Dermis microvascular lymphatic vessel endothelial cell (primary cell): Measurements from ENCODE around the gene KRTAP10-3. TPM values are rescaled to one million over a fixed set of nuclear protein-coding genes. Genes with fewer than 3 reads are reported as not detected.

Experiments used
- DNase-seq, 2 donors: peaks; one replicate each; pipeline versions ENCODE4 v3.0.0 to v3.0.0-alpha.2; 2010; ENCODE audit warnings: low read depth in 2 of 2
- total RNA-seq: library from RNA; depleted of rRNA; stranded (reverse); fragments of >200 nt; gene quantifications from 2 replicates; pipeline ENCODE4 v1.2.1, GENCODE V29; 2014

The KRTAP10-3 gene
- total RNA-seq, 1 donor from 2014 or later, result not detected

DNA sequence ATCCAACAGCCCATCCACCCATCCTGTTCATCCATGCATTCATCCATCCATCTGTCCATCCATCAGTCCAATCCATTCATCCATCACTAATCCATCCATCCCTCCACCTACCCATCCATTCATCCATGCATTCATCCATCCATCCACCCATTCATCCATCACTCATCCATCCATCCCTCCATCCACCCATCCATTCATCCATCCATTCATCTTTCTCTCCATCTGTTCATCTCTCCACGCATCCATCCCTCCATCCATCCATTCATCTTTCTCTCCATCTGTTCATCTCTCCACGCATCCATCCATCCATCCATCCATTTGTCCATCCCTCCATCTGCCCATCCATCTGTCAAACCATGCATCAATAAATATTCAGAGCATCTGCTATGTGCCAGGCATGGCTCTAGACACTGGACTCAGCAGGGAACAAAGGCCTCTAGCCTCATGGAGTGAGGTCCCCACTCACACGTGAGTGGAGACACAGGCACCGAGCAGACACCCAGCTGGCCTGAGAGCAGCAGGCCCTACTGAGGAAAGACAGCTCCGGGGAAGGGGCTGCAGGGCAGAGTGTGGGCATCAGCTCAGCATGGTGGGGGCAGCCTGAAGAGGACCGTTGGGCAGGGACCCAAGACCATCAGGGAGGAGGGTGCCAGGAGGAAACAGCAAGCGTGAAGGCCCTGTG, 28.2 kb downstream of the KRTAP10-3 start:
- DNase-seq, result no peak

DNA sequence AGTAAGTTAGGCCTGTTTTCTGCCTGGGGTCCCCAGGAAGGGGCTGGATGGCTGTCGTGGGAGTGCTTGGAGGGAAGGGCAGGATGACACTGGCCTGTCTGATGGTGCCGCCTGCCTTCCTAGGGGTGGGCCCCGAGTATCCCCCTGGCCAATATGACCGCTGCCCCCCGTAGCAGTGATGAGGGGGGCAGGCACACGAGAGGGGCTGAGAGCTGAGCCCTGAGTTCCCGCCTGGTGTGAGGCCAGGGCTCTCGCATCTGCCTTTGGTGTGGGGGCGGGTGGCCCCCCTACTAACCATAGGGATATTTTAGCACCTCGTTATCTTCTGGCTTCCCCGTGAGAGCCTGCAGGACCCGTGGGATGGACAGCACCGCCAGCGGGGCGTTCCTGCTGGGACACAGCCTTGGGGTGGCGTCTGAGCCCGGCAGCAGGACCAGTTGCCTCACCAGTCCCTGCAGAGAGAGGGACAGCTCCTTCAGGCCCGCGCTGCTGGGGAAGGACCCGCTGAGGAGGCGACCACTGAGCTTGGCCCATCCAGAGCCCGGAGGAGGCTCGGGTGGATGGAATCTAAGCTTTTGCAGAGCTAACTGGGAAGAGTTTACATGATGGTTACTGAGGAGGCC, 29.0 kb downstream of the KRTAP10-3 start:
- DNase-seq, result no peak

DNA sequence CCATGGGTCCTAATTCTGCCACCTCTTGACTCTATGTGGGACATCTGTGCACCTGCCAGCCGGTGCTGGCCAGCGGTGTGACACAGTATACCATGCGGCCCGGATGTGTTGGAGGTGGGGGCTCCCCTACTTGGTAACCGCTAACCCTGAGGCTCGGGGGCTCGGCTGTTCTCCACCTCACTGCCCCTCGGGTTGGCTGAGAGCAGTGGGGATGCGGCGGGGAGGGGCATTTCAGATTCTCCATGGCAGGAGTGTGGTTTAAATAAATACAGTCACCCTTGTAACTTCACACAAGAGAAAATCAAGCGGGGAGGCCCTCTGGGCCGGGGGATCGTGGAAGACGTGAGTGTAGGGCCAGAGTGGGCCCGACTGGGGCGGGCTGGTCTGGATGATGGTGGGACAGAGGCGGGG, 29.6 kb downstream of the KRTAP10-3 start:
- DNase-seq, result no peak

DNA sequence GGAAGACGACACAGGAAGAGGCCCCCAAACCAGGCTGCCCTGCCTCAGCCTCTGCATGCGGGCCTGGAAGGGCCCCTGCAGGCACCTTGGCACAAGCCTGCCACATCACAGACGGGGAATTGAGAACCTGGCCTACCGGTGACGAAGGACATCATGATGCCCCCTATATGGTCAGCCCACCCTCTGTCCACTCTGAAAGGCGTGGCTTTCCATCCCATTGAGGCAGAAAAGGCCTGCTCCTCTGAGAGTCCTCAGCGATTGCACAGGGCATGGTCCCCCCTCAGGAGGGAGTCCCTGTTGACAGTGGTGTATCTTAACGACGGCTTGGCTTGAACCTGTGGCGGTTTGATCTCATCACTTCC, 30.0 kb downstream of the KRTAP10-3 start:
- no peak for DNase-seq

DNA sequence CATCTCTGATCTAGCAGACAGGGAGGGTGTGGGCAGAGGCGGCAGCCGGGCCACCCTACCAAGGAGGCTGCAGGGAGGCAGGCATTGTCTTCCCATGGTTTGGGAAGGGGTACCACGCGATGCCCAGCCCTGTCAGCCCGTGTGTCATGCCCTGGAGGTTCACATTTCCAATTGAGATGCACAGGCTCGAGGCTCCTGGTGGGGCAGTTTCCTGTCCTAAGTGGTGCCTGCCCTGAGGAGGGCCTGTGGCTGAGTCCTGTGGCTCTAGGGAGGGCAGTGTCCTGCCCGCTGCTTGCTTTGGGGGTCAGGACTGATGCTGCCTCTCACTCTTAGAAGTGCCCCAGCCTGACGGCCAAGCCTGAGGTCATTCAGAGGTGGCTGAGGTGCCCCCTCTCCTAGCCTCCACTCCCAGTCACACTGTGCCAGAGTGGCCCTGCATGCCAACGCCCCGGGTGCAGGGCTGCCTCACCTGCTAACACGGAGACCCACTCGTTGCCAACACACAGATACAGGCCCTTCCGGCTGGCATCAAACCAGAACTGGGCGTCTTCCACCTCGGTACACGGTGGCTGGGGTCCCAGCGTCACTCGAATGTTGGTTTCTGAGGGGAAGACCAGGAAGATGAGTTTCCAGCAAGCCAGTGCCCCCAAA, 30.5 kb downstream of the KRTAP10-3 start:
- no peak for DNase-seq

DNA sequence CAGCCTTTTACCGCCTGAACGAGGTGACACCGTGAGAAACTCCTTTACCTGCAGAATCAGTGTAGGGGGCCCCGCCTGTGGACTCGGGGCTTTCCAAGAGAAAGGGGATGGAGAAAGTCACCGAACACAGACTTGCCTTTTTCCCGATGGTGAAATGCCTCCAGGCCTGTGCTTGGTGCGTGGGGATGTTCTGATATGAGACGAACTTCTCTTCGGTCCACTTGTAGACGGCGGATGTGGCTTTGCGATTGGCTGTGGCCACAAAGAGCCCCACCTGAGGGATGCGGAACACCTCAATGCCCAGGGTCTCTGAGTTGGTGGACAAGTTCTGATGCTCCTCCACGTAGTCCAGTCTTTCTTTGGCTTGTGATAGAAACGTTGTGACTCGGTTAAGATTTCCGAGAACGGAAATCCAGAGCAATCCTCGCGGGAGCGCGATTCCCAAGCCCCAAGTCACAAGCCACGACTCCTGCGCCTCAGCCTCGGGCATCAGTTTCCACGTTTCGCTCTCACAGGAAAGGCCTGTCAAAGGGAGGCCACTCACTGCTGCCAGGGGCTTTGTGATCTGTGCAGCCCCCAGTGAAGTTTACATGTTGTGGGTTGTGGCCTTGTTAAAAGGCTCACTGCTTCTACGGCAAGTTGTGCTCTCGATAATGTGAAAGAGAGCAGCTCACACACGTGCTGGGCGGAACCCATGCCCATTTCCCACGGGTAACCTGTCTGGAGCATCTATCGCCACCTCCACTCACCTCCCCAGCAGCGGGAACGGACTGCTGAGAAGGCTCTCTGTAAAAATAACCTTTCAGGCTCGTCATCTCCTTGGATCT, 31.2 kb downstream of the KRTAP10-3 start:
- no peak for DNase-seq

DNA sequence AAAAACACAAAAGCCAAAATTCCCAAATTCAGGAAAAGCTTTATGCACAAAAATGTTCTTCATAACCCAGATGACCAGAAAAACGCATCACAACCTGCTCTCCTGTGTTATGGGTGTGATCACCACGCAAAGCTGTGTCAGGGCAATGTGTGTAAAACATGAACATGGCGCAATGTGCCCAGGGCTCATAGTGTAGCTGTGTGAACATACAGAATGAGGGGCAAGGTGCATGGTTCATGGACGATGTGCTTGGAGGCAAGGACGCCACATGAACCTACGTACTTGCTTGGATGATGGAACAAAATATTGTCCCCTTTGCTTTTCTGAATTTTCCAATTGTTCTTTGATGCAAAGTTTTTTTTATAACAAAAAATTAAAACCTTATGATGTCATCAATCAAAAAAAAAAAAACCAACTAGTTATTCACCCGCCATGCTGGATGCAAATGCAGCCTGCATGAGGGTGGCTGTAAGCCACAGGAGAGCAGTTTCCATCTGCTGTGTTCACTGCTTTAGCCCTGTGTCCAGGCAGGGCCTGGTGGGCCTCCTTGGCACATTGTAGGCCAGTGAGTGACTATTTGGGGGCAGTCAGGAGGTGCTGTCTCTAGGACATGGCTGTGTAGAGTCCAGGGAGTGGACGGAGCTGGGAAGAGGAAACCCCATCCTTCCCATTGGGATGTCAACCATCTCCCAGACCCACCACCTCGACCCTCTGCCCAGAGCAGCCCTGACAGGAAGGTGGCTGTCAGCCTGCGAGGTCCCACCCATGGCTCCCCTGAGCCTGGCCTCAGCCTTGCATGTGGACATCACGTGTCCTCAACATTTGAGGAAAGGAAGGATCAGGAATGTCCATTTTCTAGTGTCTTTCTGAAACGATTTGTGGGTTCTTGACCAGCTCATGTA, 32.2 kb downstream of the KRTAP10-3 start:
- no peak for DNase-seq

DNA sequence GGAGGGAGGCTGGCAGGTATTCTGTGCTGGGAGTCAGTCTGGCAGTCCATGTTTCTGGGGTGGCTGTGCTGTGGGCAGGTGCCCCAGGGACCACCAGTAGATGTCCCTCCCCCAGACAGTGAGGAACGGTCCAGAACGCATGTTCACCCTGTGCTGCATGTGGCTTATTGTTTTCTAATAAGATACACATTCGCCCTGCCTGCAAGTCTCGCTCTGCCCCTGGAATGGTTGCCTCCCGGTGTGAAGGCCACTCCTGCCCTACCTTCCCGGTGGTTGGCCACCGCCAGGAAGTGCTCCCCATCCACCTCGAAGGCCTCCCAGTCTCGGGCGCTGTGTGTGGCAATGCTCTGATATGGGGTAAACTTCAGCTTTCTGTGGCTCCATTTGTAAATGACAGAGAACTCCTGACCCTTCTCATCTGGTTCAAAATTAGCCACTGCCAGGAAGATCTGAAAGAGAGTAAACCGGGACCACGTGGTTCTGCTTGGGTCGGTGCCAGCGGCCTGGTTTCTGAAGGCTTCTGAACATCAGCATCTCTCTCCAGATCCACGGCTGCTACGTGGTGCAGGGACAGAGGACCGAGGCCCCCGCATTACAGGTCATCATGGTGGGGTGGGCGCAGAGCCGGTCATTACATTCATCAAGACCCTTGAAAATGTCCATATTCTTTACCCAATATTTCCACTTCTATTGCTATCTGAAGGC, 33.1 kb downstream of the KRTAP10-3 start:
- DNase-seq, result no peak

DNA sequence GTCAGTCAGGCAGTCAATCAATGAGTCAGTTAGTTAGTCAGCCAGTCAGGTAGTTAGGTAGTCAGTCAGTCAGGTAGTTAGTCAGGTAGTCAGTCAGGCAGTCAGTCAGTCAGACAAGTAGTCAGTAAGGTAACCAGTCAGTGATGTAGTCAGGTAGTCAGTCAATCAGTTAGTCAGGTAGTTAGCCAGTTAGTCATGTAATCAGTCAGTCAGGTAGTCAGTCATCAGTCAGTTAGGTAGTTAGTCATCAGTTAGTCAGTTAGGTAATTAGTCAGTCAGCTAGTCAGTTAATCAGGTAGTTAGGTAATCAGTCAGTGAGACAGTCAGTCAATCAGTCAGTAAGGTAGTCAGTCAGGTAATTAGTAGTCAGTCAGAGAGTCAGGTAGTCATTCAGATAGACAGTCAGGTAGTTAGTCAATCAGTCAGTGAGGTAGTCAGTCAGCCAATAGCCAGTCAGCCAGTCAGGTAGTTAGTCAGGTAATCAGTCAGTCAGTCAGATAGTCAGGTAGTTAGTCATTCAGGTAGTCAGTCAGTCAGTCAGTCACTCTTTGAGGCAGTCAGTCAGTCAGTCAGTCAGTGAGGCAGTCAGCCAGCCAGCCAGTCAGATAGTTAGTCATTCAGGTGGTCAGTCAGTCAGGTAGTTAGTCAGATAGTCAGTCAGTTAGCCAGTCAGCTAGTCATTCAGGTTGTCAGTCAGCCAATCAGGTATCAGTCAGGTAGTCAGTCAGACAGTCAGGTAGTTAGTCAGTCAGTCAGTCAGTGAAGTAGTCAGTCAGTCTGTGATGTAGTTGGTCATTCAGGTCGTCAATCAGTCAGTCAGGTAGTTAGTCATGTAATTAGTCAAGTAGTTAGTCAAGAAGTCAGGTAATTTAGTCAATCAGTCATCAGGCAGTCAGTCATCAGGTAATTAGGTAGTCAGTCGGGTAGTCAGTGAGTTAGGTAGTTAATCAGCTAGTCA, 33.9 kb downstream of the KRTAP10-3 start:
- DNase-seq, result no peak

DNA sequence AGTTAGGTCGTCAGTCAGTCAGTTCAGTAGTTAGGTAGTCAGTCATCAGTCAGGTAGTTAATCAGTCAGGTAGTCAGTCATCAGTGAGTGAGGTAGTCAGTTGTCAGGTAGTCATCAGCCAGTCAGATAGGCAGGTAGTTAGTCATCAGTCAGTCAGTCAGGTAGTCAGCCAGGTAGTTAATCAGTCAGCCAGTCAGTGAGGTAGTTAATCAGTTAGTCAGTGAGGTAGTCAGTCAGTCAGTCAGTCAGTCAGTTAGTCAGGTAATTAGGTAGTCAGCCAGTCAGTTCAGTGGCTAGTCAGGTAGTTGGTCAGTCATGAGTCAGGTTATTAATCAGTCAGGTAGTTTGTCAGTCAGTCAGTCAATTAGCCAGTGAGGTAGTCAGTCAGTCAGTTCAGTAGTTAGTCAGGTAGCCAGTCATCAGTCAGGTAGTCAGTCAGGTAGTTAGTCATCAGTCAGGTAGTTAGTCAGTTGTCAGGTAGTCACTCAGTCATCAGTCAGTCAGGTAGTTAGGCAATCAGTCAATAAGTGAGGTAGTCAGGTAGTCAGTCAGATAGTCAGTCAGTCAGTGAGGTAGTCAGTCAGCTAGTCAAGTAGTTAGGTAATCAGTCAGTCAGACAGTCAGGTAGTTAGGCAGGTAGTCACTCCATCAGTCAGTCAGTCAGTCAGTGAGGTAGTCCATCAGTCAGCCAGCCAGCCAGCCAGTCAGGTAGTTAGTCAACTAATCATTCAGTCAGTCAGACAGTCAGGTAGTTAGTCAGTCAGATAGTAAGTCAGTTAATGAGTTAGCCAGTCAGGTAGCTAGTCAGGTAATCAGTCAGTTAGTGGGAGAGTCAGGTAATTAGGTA, 34.8 kb downstream of the KRTAP10-3 start:
- DNase-seq, result no peak

DNA sequence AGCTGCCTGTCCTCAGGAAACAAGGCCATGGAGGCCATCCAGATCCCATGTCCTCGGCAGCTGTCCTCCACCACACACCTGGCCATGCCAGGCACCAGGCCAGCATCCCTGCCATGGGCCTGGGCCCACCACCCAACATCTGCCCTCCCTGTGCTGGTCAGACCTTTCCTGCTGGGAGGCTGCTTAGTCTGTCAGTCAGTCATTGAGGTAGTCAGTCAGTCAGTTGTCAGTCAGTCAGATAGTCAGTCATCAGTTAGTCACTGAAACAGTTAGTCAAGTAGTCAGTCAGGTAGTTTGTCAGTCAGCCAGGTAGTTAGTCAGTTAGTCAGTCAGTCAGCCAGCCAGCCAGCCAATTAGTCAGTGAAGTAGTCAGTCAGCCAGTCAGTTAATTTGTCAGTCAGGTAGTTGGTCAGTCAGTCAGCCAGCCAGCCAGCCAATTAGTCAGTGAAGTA, 35.8 kb downstream of the KRTAP10-3 start:
- no peak for DNase-seq

DNA sequence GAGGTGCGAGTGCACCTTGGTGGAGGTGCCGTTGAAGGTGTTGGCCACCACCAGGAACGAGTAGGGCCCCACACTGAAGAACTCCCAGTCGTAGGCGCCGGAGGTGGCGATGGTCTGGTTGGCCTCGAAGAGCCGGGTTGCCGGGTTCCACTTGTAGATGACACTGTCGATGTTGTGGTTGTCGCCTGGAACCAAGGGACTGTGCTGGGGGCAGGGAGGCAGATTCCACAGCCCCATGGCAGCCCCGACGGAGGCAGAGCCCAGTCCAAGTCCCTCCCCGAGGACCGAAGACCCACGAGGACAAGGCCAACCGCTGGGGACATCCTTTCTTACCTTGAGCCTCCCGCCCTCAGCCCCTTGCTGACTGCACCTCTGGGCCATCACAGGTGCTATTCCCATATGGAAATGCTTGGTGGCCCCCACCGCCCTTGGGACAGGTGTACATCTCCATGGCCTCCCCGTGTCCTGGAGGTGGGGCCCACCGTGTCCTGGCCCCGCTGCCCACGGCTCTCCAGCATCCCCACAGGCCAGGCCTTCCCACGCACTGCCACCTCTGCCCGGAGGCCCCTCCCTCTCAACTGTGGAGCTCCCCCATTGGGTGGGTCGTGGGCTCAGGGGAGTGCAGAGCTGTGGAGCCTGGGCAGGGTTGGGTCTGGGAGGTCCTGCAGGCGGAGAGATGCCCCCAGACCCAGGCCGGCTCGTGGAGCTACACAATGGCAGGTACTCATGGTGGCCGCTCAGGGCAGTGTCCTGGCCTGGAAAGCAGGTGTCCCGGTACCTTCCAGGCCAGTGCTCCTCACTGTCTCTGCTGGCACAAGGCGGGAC, 36.5 kb downstream of the KRTAP10-3 start:
- no peak for DNase-seq

DNA sequence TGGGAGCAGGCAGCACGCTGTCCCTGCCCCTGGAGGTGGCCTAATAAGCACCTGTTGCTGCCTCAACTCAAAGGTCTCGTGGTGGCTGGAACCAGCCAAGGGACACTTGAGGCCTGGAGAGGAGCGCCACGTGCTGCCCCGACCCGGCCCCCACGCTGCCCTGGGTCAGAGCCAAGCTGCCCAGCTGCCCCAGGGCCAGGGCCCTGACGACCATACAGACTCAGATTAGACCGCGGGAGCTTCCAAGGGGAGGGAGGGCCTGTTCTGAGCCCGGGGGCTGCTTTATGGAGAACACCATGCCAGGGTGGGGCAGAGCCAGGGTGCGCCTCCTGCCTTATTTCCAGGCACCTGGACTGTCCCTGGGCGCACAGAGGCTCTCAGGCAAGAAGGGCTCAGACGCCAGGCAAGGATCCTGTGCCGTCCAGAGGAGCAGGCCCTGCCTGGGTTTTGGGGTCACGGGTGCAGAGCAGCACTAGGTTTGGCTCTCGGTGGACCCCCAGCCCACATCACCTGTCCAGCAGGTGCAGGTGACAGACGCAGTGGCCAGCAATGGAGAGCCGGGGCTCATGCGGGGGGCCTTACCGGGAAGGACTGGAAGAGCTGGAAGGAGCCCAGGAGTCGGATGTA, 37.2 kb downstream of the KRTAP10-3 start:
- DNase-seq, result no peak

DNA sequence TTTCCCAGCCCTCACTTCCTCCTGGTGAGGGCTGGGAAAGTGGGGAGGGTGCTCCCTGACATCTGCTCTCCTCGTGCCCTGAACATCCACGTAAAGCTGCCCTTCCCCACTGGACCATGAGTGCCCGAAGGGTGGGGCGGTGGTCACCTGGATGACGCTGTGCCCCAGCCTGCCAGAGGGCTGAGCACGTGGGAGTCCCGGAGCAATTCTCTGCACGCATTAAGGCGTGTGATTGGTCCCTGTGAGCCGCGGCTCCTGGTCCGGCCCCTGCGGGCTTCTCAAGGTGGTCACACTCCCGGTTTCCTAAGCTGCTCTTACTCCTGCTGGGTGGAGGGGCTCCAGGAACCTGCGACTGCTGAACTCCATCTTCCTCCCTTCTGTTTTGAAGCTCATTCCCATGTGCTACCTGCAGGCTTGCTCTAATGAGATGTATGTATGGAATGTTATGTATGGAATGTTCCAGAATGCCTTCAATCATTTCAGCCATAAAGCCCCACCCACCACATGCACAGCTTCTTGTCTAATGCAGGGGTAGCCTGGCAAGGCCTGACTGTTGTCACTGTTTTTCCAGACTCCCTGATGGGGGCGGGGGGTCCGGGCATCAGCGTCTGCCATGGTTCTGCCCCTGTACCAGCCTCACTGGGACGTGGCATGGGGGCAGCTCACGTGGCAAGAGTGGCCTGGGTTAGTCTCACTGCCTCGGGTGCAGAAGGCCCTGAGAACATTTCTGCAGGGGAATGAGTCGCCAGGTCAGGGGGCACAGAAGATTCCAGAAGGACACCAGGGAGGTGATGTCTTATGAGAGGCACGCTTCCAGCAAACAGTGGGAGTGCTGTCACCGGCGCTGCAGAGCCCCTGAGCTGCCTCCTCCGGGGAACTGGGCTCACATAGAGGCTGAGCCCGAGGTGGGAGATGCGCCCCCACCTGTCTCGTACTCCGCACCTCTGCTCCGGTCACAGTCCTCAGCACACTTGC, 38.0 kb downstream of the KRTAP10-3 start:
- DNase-seq, result no peak
